OCI-LY1 (cell line): ENCODE measurements around the gene FRAS1.

Source experiments
- H2AFZ ChIP-seq: fragments of 200-600 bp; sonication (generic), shearing (Covaris generic); 2 replicates; pipeline ENCODE4 v1.6.0; 2014; ENCODE audit warnings: antibody characterized with exemption, mild to moderate bottlenecking, low read length
- H3F3A ChIP-seq: fragments of 200-600 bp; sonication (generic), shearing (Covaris generic); 2 replicates; pipeline ENCODE4 v1.6.0; 2014; ENCODE audit warnings: mild to moderate bottlenecking, antibody characterized with exemption, low read length, moderate library complexity; ENCODE audit not compliant: insufficient read depth
- H3K27ac ChIP-seq: fragments of 200-600 bp; sonication (generic); 2 replicates; pipeline ENCODE4 v1.5.1; 2014; ENCODE audit warnings: low read length, mixed run types, mild to moderate bottlenecking, low read depth; ENCODE audit not compliant: poor library complexity, severe bottlenecking
- H3K27me3 ChIP-seq: fragments of 200-600 bp; sonication (generic); 2 replicates; pipeline ENCODE4 v1.6.0; 2014; ENCODE audit warnings: antibody characterized with exemption, mild to moderate bottlenecking, low read length, moderate library complexity; ENCODE audit not compliant: insufficient read depth
- H3K36me3 ChIP-seq: fragments of 200-600 bp; sonication (generic); 2 replicates; pipeline ENCODE4 v1.6.1; 2014; ENCODE audit warnings: mild to moderate bottlenecking, antibody characterized with exemption, low read length, moderate library complexity, mixed read lengths; ENCODE audit not compliant: insufficient read depth
- H3K4me1 ChIP-seq: fragments of 200-600 bp; sonication (generic); 2 replicates; pipeline ENCODE4 v1.5.1; 2014; ENCODE audit warnings: mild to moderate bottlenecking, low read length, moderate library complexity; ENCODE audit not compliant: insufficient read depth, severe bottlenecking
- H3K4me2 ChIP-seq: fragments of 200-600 bp; sonication (generic), shearing (Covaris generic); 2 replicates; pipeline ENCODE4 v1.6.1; 2014; ENCODE audit warnings: low read length
- H3K4me3 ChIP-seq: fragments of 200-600 bp; sonication (generic); 2 replicates; pipeline ENCODE4 v1.5.1; 2014; ENCODE audit warnings: low read length, low read depth, mild to moderate bottlenecking, mixed read lengths; ENCODE audit not compliant: poor library complexity, severe bottlenecking
- H3K79me2 ChIP-seq: fragments of 200-600 bp; shearing (Covaris generic); 2 replicates; pipeline ENCODE4 v1.6.1; 2016; ENCODE audit warnings: mixed run types, low read length, mixed read lengths; ENCODE audit not compliant: insufficient read depth
- H3K9ac ChIP-seq: fragments of 200-600 bp; sonication (generic), shearing (Covaris generic); 2 replicates; pipeline ENCODE4 v1.6.1; 2014; ENCODE audit warnings: mild to moderate bottlenecking, low read length, mixed read lengths
- H3K9me2 ChIP-seq: fragments of 200-600 bp; sonication (generic), shearing (Covaris generic); 2 replicates; pipeline ENCODE4 v1.6.1; 2014; ENCODE audit warnings: low read depth, mild to moderate bottlenecking, low read length, mixed read lengths
- H3K9me3 ChIP-seq: fragments of 200-600 bp; shearing (Covaris generic); 2 replicates; pipeline ENCODE4 v1.6.1; 2014; ENCODE audit warnings: low read length, mixed read lengths
- H4K20me1 ChIP-seq: fragments of 200-600 bp; sonication (generic), shearing (Covaris generic); 2 replicates; pipeline ENCODE4 v1.6.0; 2016; ENCODE audit warnings: mild to moderate bottlenecking, low read length; ENCODE audit not compliant: insufficient read depth
- CTCF ChIP-seq: fragments of 200-600 bp; sonication (generic), shearing (Covaris generic); IDR thresholded peaks from 2 replicates; pipeline ENCODE4 v1.5.1; 2017; ENCODE audit warnings: mild to moderate bottlenecking, antibody characterized with exemption, low read length, moderate library complexity, mixed read lengths
- EZH2 ChIP-seq: fragments of 200-600 bp; sonication (generic), shearing (Covaris generic); IDR thresholded peaks from 2 replicates; pipeline ENCODE4 v1.8.0; 2017; ENCODE audit warnings: borderline replicate concordance, mixed run types, mild to moderate bottlenecking, antibody characterized with exemption, low read length, moderate library complexity, mixed read lengths

FRAS1 gene

GRCh38 chr4:78518561-78518960, 461.4 kb downstream of the FRAS1 start:
- no peak overlapping the region for H3K4me3 ChIP-seq
- H3K9me3 ChIP-seq = no peaks in the 10 kb centered on the region
- no peaks in the 10 kb centered on the region for H3K36me3 ChIP-seq
- H2AFZ ChIP-seq = no peak overlapping the region
- H3K9me2 ChIP-seq = no peaks in the 10 kb centered on the region
- H3K9ac ChIP-seq = no peak overlapping the region
- H3F3A ChIP-seq = no peaks in the 10 kb centered on the region
- no peak overlapping the region for H3K27ac ChIP-seq
- no peak overlapping the region for H3K4me2 ChIP-seq
- no peaks in the 10 kb centered on the region for H3K4me1 ChIP-seq
- no peaks in the 10 kb centered on the region for H3K27me3 ChIP-seq
- H3K79me2 ChIP-seq = no peaks in the 10 kb centered on the region
- no peaks in the 10 kb centered on the region for H4K20me1 ChIP-seq
- TF ChIP-seq CTCF = no peak
- TF ChIP-seq EZH2 = no peak

GRCh38 chr4:78519962-78520361, 462.8 kb downstream of the FRAS1 start:
- H3K9me2 ChIP-seq = no peaks in the 10 kb centered on the region
- no peak overlapping the region for H3K4me3 ChIP-seq
- no peak overlapping the region for H3K4me2 ChIP-seq
- H3K27ac ChIP-seq = no peak overlapping the region
- no peaks in the 10 kb centered on the region for H3K79me2 ChIP-seq
- TF ChIP-seq EZH2 (no peak), CTCF (no peak)
- no peaks in the 10 kb centered on the region for H3F3A ChIP-seq
- no peaks in the 10 kb centered on the region for H3K4me1 ChIP-seq
- no peaks in the 10 kb centered on the region for H3K27me3 ChIP-seq
- no peaks in the 10 kb centered on the region for H3K36me3 ChIP-seq
- no peak overlapping the region for H2AFZ ChIP-seq
- H3K9me3 ChIP-seq = no peaks in the 10 kb centered on the region
- no peak overlapping the region for H3K9ac ChIP-seq
- no peaks in the 10 kb centered on the region for H4K20me1 ChIP-seq

- H3K9ac ChIP-seq = no peak overlapping the region
- H3K27ac ChIP-seq = no peak overlapping the region
- no peaks in the 10 kb centered on the region for H3F3A ChIP-seq
- no peak overlapping the region for H3K4me3 ChIP-seq
- no peaks in the 10 kb centered on the region for H3K36me3 ChIP-seq
- no peaks in the 10 kb centered on the region for H3K79me2 ChIP-seq
- no peaks in the 10 kb centered on the region for H4K20me1 ChIP-seq
- no peaks in the 10 kb centered on the region for H3K4me1 ChIP-seq
- H3K9me2 ChIP-seq = no peaks in the 10 kb centered on the region
- H2AFZ ChIP-seq = no peak overlapping the region
- H3K9me3 ChIP-seq = no peaks in the 10 kb centered on the region
- no peak for TF ChIP-seq EZH2
- no peak for TF ChIP-seq CTCF
- H3K27me3 ChIP-seq = no peaks in the 10 kb centered on the region
- no peak overlapping the region for H3K4me2 ChIP-seq
Observed at GRCh38 chr4:78520808-78521226, 463.7 kb downstream of the FRAS1 start.
